Activated T-helper 1 cell treated with anti-CD3 and anti-CD28 coated beads, Interleukin-2, amount 50 U/mL, for 16 hours (primary cell): ENCODE data around the gene MYADML2.

Source experiments
- DNase-seq, 2 donors: peaks; one replicate each; pipeline ENCODE4 v3.0.0-alpha.2; 2020; ENCODE audit warnings: low read depth in 1 of 2, low spot score in 1 of 2

MYADML2 gene

GRCh38 chr17:81901167-81902022 lies 45.6 kb downstream of the MYADML2 start:
- no peak for DNase-seq

DNA sequence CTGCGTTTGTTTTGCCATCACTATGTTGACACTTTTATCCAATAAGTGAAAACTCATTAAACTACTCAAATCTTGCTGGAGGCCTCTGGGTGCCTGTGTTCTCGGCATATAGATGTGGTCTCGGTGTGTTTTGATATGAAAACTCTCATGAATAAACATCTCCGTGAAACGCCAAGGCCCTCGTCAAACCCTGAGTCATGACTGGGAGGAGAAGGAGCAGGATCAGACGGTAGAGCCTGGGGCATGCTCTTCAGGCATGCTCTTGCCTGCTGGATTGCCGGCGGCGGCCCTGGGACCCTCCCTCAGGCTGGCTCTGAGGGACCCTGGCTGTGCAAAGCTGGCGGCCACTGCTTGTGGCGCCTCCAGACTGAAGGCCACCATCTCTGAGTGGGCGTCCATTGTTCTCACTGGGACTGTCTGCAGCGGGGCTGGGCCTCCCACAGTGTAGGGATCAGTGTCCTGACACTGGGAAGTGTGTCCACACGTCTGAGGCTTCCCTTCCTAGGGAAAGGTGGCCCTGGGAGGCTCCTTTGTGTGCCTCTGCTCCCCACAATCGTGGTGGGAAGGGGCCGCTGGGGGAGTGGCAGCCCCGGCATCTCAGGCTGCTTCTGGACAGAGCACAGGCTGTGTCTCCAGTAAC lies 46.7 kb downstream of the MYADML2 start:
- no peak for DNase-seq

- no peak for DNase-seq
These were observed 47.4 kb downstream of the MYADML2 start for GRCh38 chr17:81899514-81900166.

GRCh38 chr17:81898885-81899284 lies 48.1 kb downstream of the MYADML2 start:
- DNase-seq = no peak

- no peak for DNase-seq
These were observed 48.8 kb downstream of the MYADML2 start for GRCh38 chr17:81898029-81898866.

DNA sequence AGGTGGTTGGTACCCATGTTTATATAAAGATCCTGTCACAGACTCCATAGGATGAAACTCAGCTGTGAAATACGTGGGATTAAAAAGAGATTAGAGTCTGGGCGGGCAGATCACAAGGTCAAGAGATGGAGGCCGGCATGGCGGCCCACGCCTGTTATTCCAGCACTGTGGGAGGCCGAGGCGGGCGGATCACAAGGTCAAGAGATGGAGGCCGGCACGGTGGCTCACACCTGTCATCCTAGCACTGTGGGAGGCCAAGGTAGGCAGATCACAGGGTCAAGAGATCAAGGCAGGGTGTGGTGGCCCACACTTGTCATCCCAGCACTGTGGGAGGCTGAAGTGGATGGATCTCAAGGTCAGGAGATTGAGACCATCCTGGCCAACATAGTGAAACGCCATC lies 51.6 kb downstream of the MYADML2 start:
- DNase-seq = no peak

- no peak for DNase-seq
These were observed 55.8 kb downstream of the MYADML2 start for GRCh38 chr17:81891303-81891552.

GRCh38 chr17:81890447-81891302 lies 56.4 kb downstream of the MYADML2 start:
- no peak for DNase-seq
